Measurements from ENCODE around the gene IGF2R. TPM values are rescaled to one million over a fixed set of nuclear protein-coding genes. Genes with fewer than 3 reads are reported as not detected.

Gene IGF2R
- total and polyA plus RNA-seq, 2 of the 13 experiments (the other 11 are each of a cell fraction or from before 2014, with no cell fraction given) = 38.3 to 70.0 TPM

DNA sequence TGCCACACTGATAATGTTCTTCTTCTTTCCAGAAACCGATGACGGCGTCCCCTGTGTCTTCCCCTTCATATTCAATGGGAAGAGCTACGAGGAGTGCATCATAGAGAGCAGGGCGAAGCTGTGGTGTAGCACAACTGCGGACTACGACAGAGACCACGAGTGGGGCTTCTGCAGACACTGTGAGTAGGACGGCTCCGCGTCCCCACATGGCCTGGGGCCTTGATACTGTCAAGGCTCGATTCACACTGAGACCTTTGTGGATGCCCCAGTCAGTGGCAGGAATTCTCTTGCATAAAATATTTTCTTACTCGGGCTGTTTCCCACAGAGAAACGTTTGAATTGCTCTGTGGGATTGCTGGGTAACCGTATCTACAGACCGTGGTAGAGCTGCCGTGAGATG is 111.2 kb downstream of the IGF2R start (continued):
- TF ChIP-seq, protein P1, sequence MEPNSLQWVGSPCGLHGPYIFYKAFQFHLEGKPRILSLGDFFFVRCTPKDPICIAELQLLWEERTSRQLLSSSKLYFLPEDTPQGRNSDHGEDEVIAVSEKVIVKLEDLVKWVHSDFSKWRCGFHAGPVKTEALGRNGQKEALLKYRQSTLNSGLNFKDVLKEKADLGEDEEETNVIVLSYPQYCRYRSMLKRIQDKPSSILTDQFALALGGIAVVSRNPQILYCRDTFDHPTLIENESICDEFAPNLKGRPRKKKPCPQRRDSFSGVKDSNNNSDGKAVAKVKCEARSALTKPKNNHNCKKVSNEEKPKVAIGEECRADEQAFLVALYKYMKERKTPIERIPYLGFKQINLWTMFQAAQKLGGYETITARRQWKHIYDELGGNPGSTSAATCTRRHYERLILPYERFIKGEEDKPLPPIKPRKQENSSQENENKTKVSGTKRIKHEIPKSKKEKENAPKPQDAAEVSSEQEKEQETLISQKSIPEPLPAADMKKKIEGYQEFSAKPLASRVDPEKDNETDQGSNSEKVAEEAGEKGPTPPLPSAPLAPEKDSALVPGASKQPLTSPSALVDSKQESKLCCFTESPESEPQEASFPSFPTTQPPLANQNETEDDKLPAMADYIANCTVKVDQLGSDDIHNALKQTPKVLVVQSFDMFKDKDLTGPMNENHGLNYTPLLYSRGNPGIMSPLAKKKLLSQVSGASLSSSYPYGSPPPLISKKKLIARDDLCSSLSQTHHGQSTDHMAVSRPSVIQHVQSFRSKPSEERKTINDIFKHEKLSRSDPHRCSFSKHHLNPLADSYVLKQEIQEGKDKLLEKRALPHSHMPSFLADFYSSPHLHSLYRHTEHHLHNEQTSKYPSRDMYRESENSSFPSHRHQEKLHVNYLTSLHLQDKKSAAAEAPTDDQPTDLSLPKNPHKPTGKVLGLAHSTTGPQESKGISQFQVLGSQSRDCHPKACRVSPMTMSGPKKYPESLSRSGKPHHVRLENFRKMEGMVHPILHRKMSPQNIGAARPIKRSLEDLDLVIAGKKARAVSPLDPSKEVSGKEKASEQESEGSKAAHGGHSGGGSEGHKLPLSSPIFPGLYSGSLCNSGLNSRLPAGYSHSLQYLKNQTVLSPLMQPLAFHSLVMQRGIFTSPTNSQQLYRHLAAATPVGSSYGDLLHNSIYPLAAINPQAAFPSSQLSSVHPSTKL (CRISPR knock-in tag; IDR thresholded peaks at IDR 0.05) = no peak
- no peak for TF ChIP-seq MZF1 (CRISPR knock-in tag; IDR thresholded peaks at IDR 0.05; ENCODE audit: borderline replicate concordance)
- no peak for TF ChIP-seq ZNF10 (CRISPR knock-in tag; IDR thresholded peaks at IDR 0.05; ENCODE audit: borderline replicate concordance, low read depth)
- no peak for TF ChIP-seq KLF12 (CRISPR knock-in tag; IDR thresholded peaks at IDR 0.05; ENCODE audit: borderline replicate concordance)
- no peak for TF ChIP-seq TBL1XR1 (IDR thresholded peaks at IDR 0.05; ENCODE audit: borderline replicate concordance, low read length, partially characterized antibody)
- no peak for TF ChIP-seq TBX3 (IDR thresholded peaks at IDR 0.05; ENCODE audit: borderline replicate concordance)
- TF ChIP-seq SP5 (CRISPR knock-in tag; IDR thresholded peaks at IDR 0.05; ENCODE audit: borderline replicate concordance, low read depth) = no peak

DNA sequence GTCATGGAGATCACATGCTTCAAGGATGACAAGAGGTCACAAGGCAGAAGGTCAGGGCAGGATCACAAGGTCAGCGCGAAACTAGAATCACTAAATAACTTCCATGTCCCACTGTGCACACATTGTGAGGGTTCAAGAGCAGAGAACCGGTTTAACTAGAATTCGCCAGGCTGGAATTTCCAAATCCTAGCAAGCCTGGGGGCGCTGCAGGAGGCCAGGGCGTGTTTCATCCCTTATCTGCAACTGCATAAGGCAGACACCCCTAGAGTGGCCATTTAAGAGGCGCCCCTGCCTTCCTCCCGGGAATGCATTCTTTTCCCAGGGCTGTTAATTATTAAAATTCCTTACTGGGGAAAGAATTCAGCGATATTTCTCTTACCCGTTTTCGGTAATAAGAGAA is 112.5 kb downstream of the IGF2R start:
- POLR2A ChIA-PET = interaction anchor here (0.6 kb wide), 1 partner anchor 130 kb away, joined by 3 read pairs; no protein-coding TSS in a partner anchor
- ATAC-seq (no peak), DNase-seq (ENCODE audit: low spot score) (no peak), FAIRE-seq (no peak)
- H3K36me3 ChIP-seq (replicated peaks in 1 of 2; ENCODE audit: control insufficient read depth in 1 of 2, insufficient read depth in 2 of 2, low read length in 2 of 2) = peaks cover 48 to 85% of the 10 kb centered on the region in 2 experiments
- no peak overlapping the region for H3K27ac ChIP-seq (ENCODE audit: extremely low read length, insufficient read depth, low read length)
- H4K20me1 ChIP-seq (ENCODE audit: insufficient read depth, low read length) = no peaks in the 10 kb centered on the region
- WGBS (ENCODE audit: low lambda C conversion rate) = 97% methylated on average over 11 of the region's 11 CpGs
- in situ Hi-C loops (cut with HindIII; ENCODE audit: extremely low pct_ligation_motif_present, low pct_unique_long_range_greater_than_20kb) = no loop called here
- no peak overlapping the region for H3K9ac ChIP-seq (ENCODE audit: insufficient read depth, low read depth, low read length)
- no TSS peak for BruUV-seq (replicated peaks)
- TF ChIP-seq ZNF432 (CRISPR knock-in tag; IDR thresholded peaks at IDR 0.05; ENCODE audit: borderline replicate concordance) = no peak
- TF ChIP-seq, protein P2, sequence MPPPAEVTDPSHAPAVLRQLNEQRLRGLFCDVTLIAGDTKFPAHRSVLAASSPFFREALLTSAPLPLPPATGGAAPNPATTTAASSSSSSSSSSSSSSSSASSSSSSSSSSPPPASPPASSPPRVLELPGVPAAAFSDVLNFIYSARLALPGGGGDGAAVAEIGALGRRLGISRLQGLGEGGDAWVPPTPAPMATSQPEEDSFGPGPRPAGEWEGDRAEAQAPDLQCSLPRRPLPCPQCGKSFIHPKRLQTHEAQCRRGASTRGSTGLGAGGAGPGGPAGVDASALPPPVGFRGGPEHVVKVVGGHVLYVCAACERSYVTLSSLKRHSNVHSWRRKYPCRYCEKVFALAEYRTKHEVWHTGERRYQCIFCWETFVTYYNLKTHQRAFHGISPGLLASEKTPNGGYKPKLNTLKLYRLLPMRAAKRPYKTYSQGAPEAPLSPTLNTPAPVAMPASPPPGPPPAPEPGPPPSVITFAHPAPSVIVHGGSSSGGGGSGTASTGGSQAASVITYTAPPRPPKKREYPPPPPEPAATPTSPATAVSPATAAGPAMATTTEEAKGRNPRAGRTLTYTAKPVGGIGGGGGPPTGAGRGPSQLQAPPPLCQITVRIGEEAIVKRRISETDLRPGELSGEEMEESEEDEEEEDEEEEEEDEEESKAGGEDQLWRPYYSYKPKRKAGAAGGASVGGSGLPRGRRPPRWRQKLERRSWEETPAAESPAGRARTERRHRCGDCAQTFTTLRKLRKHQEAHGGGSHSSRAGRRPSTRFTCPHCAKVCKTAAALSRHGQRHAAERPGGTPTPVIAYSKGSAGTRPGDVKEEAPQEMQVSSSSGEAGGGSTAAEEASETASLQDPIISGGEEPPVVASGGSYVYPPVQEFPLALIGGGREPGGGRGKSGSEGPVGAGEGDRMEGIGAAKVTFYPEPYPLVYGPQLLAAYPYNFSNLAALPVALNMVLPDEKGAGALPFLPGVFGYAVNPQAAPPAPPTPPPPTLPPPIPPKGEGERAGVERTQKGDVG (CRISPR knock-in tag; IDR thresholded peaks at IDR 0.05; ENCODE audit: borderline replicate concordance) = no peak
- no peaks in the 10 kb centered on the region for H3K9me3 ChIP-seq (ENCODE audit: low read length)
- H3K4me2 ChIP-seq (ENCODE audit: low read depth, low read length) = no peak overlapping the region
- no peak overlapping the region for H2AFZ ChIP-seq (ENCODE audit: low read length)
- intact Hi-C loops (cut with micrococcal nuclease; ENCODE audit: unreplicated experiment) = no loop called here
- H3K4me1 ChIP-seq (ENCODE audit: insufficient read depth, low read length) = peaks cover 11% of the 10 kb centered on the region
- H3K27me3 ChIP-seq (ENCODE audit: control insufficient read depth in 1 of 2, insufficient read depth in 2 of 2, low read length in 2 of 2) = no peaks in the 10 kb centered on the region
- H3K4me3 ChIP-seq (replicated peaks in 1 of 3; ENCODE audit: insufficient read depth in 1 of 3, low read depth in 2 of 3, low read length in 3 of 3) = no peak overlapping the region
- H3K79me2 ChIP-seq (ENCODE audit: insufficient read depth, low read length) = no peaks in the 10 kb centered on the region
- CTCF ChIA-PET (ENCODE audit: low intra/inter-chr PET ratio, low total read pairs) = no interaction called here

Measured in HepG2 (cell line).